Panc1 (cell line): ENCODE measurements around the gene HAND1.

Experiments used
- POLR2AphosphoS5 ChIP-seq: IDR thresholded peaks from 2 replicates; pipeline ENCODE4 v1.6.1; 2012; ENCODE audit warnings: mild to moderate bottlenecking, low read depth, low read length, moderate library complexity
- SIN3A ChIP-seq: IDR thresholded peaks from 2 replicates; pipeline ENCODE4 v1.6.1; 2012; ENCODE audit warnings: low read depth, mild to moderate bottlenecking, low read length, moderate library complexity, borderline replicate concordance; ENCODE audit not compliant: insufficient read depth
- TCF7L2 ChIP-seq: IDR thresholded peaks from 2 replicates; pipeline ENCODE4 v1.6.1; 2011; ENCODE audit warnings: mild to moderate bottlenecking, low read depth, low read length, inconsistent platforms
- TF ChIP-seq, protein P1 (sequence below): fragments of 450-650 bp; IDR thresholded peaks from 2 replicates; pipeline ENCODE4 v1.5.1; 2017; ENCODE audit warnings: mild to moderate bottlenecking
- TF ChIP-seq, protein P2 (sequence below), 2 experiments: IDR thresholded peaks; 2 replicates each; pipeline ENCODE4 v1.6.1; 2011 to 2012; ENCODE audit warnings: low read depth in 2 of 2, control low read depth in 1 of 2, low read length in 1 of 2, mild to moderate bottlenecking in 1 of 2, moderate library complexity in 1 of 2; ENCODE audit not compliant: insufficient read depth in 1 of 2

DNA sequence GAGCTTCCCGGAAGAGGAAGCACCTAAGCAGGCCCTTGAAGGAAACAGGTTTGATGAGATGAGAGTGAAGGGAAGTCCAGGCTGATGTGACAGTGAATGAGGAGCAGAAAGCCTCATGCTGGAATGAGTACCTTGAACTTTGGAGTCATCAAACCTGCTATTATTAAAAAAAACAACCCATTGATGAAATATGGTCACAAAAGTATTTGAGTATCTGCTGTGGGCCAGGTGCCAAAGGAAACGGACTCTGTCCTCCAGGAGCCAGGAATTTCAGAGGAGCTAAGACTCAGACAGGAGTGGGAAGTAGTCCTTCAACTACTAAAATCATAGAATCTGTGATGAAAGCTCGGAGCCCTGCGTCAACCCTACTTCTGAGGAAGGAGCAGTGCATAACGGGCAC is 11.9 kb downstream of the HAND1 start:
- TF ChIP-seq, protein P1, sequence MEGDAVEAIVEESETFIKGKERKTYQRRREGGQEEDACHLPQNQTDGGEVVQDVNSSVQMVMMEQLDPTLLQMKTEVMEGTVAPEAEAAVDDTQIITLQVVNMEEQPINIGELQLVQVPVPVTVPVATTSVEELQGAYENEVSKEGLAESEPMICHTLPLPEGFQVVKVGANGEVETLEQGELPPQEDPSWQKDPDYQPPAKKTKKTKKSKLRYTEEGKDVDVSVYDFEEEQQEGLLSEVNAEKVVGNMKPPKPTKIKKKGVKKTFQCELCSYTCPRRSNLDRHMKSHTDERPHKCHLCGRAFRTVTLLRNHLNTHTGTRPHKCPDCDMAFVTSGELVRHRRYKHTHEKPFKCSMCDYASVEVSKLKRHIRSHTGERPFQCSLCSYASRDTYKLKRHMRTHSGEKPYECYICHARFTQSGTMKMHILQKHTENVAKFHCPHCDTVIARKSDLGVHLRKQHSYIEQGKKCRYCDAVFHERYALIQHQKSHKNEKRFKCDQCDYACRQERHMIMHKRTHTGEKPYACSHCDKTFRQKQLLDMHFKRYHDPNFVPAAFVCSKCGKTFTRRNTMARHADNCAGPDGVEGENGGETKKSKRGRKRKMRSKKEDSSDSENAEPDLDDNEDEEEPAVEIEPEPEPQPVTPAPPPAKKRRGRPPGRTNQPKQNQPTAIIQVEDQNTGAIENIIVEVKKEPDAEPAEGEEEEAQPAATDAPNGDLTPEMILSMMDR, result no peak
- TF ChIP-seq SIN3A (no peak), POLR2AphosphoS5 (no peak), TCF7L2 (no peak)
- TF ChIP-seq, protein P2, sequence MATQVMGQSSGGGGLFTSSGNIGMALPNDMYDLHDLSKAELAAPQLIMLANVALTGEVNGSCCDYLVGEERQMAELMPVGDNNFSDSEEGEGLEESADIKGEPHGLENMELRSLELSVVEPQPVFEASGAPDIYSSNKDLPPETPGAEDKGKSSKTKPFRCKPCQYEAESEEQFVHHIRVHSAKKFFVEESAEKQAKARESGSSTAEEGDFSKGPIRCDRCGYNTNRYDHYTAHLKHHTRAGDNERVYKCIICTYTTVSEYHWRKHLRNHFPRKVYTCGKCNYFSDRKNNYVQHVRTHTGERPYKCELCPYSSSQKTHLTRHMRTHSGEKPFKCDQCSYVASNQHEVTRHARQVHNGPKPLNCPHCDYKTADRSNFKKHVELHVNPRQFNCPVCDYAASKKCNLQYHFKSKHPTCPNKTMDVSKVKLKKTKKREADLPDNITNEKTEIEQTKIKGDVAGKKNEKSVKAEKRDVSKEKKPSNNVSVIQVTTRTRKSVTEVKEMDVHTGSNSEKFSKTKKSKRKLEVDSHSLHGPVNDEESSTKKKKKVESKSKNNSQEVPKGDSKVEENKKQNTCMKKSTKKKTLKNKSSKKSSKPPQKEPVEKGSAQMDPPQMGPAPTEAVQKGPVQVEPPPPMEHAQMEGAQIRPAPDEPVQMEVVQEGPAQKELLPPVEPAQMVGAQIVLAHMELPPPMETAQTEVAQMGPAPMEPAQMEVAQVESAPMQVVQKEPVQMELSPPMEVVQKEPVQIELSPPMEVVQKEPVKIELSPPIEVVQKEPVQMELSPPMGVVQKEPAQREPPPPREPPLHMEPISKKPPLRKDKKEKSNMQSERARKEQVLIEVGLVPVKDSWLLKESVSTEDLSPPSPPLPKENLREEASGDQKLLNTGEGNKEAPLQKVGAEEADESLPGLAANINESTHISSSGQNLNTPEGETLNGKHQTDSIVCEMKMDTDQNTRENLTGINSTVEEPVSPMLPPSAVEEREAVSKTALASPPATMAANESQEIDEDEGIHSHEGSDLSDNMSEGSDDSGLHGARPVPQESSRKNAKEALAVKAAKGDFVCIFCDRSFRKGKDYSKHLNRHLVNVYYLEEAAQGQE (IDR thresholded peaks at IDR 0.05; ENCODE audit: insufficient read depth in 1 of 2, low read depth in 2 of 2, low read length in 1 of 2), result no peak
